Endothelial cell of umbilical vein (primary cell): ENCODE results near the gene PRC1.

Experiments
- CTCF ChIP-seq, 2 donors: IDR thresholded peaks; 1 replicate in 1 of 2; 2 replicates in 1 of 2; pipeline ENCODE4 v1.5.1; 2011; ENCODE audit warnings: low read length in 2 of 2, mild to moderate bottlenecking in 2 of 2, moderate library complexity in 2 of 2, control low read depth in 1 of 2, inconsistent platforms in 1 of 2, low read depth in 1 of 2; ENCODE audit not compliant: insufficient read depth in 1 of 2; ENCODE audit errors: extremely low read depth in 1 of 2
- EZH2 ChIP-seq: IDR thresholded peaks from 2 replicates; pipeline ENCODE4 v1.6.1; 2012; ENCODE audit warnings: borderline replicate concordance, low read depth, mild to moderate bottlenecking, moderate library complexity, low read length, inconsistent platforms; ENCODE audit not compliant: severe bottlenecking
- FOS ChIP-seq: IDR thresholded peaks from 2 replicates; pipeline ENCODE4 v1.6.1; 2011; ENCODE audit warnings: mild to moderate bottlenecking, low read length, moderate library complexity, borderline replicate concordance; ENCODE audit not compliant: insufficient read depth
- JUN ChIP-seq: IDR thresholded peaks from 2 replicates; pipeline ENCODE4 v1.6.1; 2011; ENCODE audit warnings: borderline replicate concordance, low read depth; ENCODE audit not compliant: insufficient read length, insufficient read depth
- POLR2A ChIP-seq: IDR thresholded peaks from 2 replicates; pipeline ENCODE4 v1.6.1; 2012; ENCODE audit warnings: low read depth, mild to moderate bottlenecking, control low read depth, low read length
- POLR2AphosphoS5 ChIP-seq: IDR thresholded peaks from 2 replicates; pipeline ENCODE4 v1.6.1; 2012; ENCODE audit warnings: low read depth, mild to moderate bottlenecking, control low read depth, low read length, moderate library complexity; ENCODE audit not compliant: insufficient read depth

- no peak for TF ChIP-seq EZH2
- no peak for TF ChIP-seq CTCF (IDR thresholded peaks at IDR 0.05; ENCODE audit: extremely low read depth in 1 of 2, insufficient read depth in 1 of 2, low read depth in 1 of 2, low read length in 2 of 2)
- TF ChIP-seq JUN, result no peak
- TF ChIP-seq POLR2AphosphoS5, result no peak
- no peak for TF ChIP-seq POLR2A
- TF ChIP-seq FOS, result no peak
Measured at GRCh38 chr15:90994059-90994416, 297 bp downstream of the PRC1 start.
